Measurements from ENCODE around the gene DAD1. TPM values are rescaled to one million over a fixed set of nuclear protein-coding genes. Genes with fewer than 3 reads are reported as not detected.

The DAD1 gene
- total and polyA plus RNA-seq, 12 donors = 82.4 to 420 (median 136) TPM

- ATAC-seq (no peak), DNase-seq (no peak)
- Histone ChIP-seq H3K9me3 (no peaks in the 10 kb centered on the region), H3K4me1 (peaks cover 9 to 69% (median 29%) of the 10 kb centered on the region in 9 donors), H3K36me3 (no peaks in the 10 kb centered on the region), H3K27me3 (peaks cover 0 to 6% (median 0%) of the 10 kb centered on the region in 7 donors), H3K4me3 (no peak overlapping the region), H3K27ac (peak overlapping the region in 1 of 10 donors; percentile 62)
- intact Hi-C loops (cut with DNase I) = no loop called here
- TF ChIP-seq CTCF (IDR thresholded peaks at IDR 0.05) = no peak
- 85 to 92% methylated on average over 7 of the region's 7 CpGs for WGBS, 2 donors
Observed at GRCh38 chr14:22517117-22517720, 71.8 kb downstream of the DAD1 start.

- Histone ChIP-seq H3K36me3 (no peaks in the 10 kb centered on the region), H3K9me3 (no peaks in the 10 kb centered on the region), H3K4me3 (peak overlapping the region in 1 of 10 donors; percentile 12), H3K27ac (peak overlapping the region in 2 of 10 donors; percentile 76 to 79), H3K4me1 (peaks cover 9 to 68% (median 41%) of the 10 kb centered on the region in 9 donors), H3K27me3 (peaks cover 0 to 6% (median 0%) of the 10 kb centered on the region in 7 donors)
- intact Hi-C loops (cut with DNase I) = no loop called here
- DNase-seq = no peak
- 86 to 88% methylated on average over 2 of the region's 2 CpGs for whole genome bisulfite sequencing, 2 donors
- no peak for TF ChIP-seq CTCF (IDR thresholded peaks at IDR 0.05)
- no peak for ATAC-seq
Observed at GRCh38 chr14:22515929-22516328, 73.1 kb downstream of the DAD1 start.

Other genes with a start within 250 kb of the DAD1 start
- gene ABHD4, start 9.1 kb upstream of the DAD1 start, total RNA-seq = 10 to 100 TPM; 14.9 to 35.7 (median 22.7) TPM
- 10 to 100 TPM; 13.7 to 15.1 TPM for gene ABHD4, start 9.1 kb upstream of the DAD1 start, polyA plus RNA-seq
- not detected for gene OR6J1, start 55.1 kb upstream of the DAD1 start, total RNA-seq
- not detected for gene OR6J1, start 55.1 kb upstream of the DAD1 start, polyA plus RNA-seq
- 100 to 1,000 TPM; 138 to 219 (median 189) TPM for gene OXA1L, start 177.5 kb upstream of the DAD1 start, total RNA-seq
- 100 to 1,000 TPM; 143 to 146 TPM for gene OXA1L, start 177.5 kb upstream of the DAD1 start, polyA plus RNA-seq
- gene SLC7A7, start 226.2 kb upstream of the DAD1 start, total RNA-seq = 10 to 100 TPM in 1 of 10 donors, 1 to 10 TPM in 9; 1.1 to 16.1 (median 2.8) TPM
- 1 to 10 TPM; 2.3 to 3.7 TPM for gene SLC7A7, start 226.2 kb upstream of the DAD1 start, polyA plus RNA-seq
- gene MRPL52, start 240.7 kb upstream of the DAD1 start, total RNA-seq = 100 to 1,000 TPM in 7 of 10 donors, 10 to 100 TPM in 3; 90.1 to 117 (median 106) TPM
- 100 to 1,000 TPM; 136 to 300 TPM for gene MRPL52, start 240.7 kb upstream of the DAD1 start, polyA plus RNA-seq
- gene MMP14, start 247.4 kb upstream of the DAD1 start, total RNA-seq = 10 to 100 TPM; 13.6 to 43.3 (median 20.2) TPM
- gene MMP14, start 247.4 kb upstream of the DAD1 start, polyA plus RNA-seq = 10 to 100 TPM; 24.8 to 27.4 TPM

Data from heart right ventricle (tissue), 16 donors.